Muscle layer of duodenum (tissue), 2 donors: ENCODE results near the gene USH1C.

Experiments used
- H3K27ac ChIP-seq: one replicate; pipeline ENCODE4 v1.7.0; 2013; ENCODE audit warnings: mild to moderate bottlenecking, low read length
- H3K27me3 ChIP-seq: one replicate; pipeline ENCODE4 v1.7.0; 2013; ENCODE audit warnings: low read depth, mild to moderate bottlenecking, control low read depth, low read length
- H3K36me3 ChIP-seq, 2 donors: one replicate each; pipeline ENCODE4 v1.7.0; 2013; ENCODE audit warnings: low read length in 2 of 2, control low read depth in 1 of 2, mild to moderate bottlenecking in 1 of 2; ENCODE audit not compliant: insufficient read depth in 2 of 2, control insufficient read depth in 1 of 2
- H3K4me1 ChIP-seq, 2 donors: one replicate each; pipeline ENCODE4 v1.7.0; 2013; ENCODE audit warnings: low read length in 2 of 2, mild to moderate bottlenecking in 2 of 2, control low read depth in 1 of 2, moderate library complexity in 1 of 2; ENCODE audit not compliant: insufficient read depth in 2 of 2, control insufficient read depth in 1 of 2
- H3K4me3 ChIP-seq, 2 donors: one replicate each; pipeline ENCODE4 v1.7.0; 2013; ENCODE audit warnings: low read length in 2 of 2, low read depth in 1 of 2, mild to moderate bottlenecking in 1 of 2
- H3K9me3 ChIP-seq, 2 donors: one replicate each; pipeline ENCODE4 v1.7.0; 2013; ENCODE audit warnings: low read length in 2 of 2, control low read depth in 1 of 2, mild to moderate bottlenecking in 1 of 2; ENCODE audit not compliant: control insufficient read depth in 1 of 2
- donor health status: healthy.

USH1C gene

GRCh38 chr11:17490938-17491337 is 53.3 kb downstream of the USH1C start:
- Histone ChIP-seq H3K36me3 (no peaks in the 10 kb centered on the region), H3K4me1 (no peaks in the 10 kb centered on the region), H3K27ac (no peak overlapping the region), H3K9me3 (no peaks in the 10 kb centered on the region), H3K27me3 (no peaks in the 10 kb centered on the region), H3K4me3 (no peak overlapping the region)

GRCh38 chr11:17490232-17490631 is 54.0 kb downstream of the USH1C start:
- Histone ChIP-seq H3K4me3 (no peak overlapping the region), H3K4me1 (no peaks in the 10 kb centered on the region), H3K36me3 (no peaks in the 10 kb centered on the region), H3K9me3 (no peaks in the 10 kb centered on the region), H3K27me3 (no peaks in the 10 kb centered on the region), H3K27ac (no peak overlapping the region)

- Histone ChIP-seq H3K4me3 (no peak overlapping the region), H3K27me3 (no peaks in the 10 kb centered on the region), H3K4me1 (no peaks in the 10 kb centered on the region), H3K36me3 (no peaks in the 10 kb centered on the region), H3K27ac (no peak overlapping the region), H3K9me3 (no peaks in the 10 kb centered on the region)
Measured at GRCh38 chr11:17489751-17490150, 54.5 kb downstream of the USH1C start.

- Histone ChIP-seq H3K27ac (no peak overlapping the region), H3K4me1 (no peaks in the 10 kb centered on the region), H3K9me3 (no peaks in the 10 kb centered on the region), H3K4me3 (no peak overlapping the region), H3K27me3 (no peaks in the 10 kb centered on the region), H3K36me3 (no peaks in the 10 kb centered on the region)
Measured at GRCh38 chr11:17488563-17488962, 55.7 kb downstream of the USH1C start.

- H3K4me1 ChIP-seq: no peaks in the 10 kb centered on the region
- no peak overlapping the region for H3K4me3 ChIP-seq
- no peak overlapping the region for H3K27ac ChIP-seq
- H3K36me3 ChIP-seq: no peaks in the 10 kb centered on the region
- no peaks in the 10 kb centered on the region for H3K9me3 ChIP-seq
- H3K27me3 ChIP-seq: no peaks in the 10 kb centered on the region
Measured at GRCh38 chr11:17486646-17487045, 57.6 kb downstream of the USH1C start.

GRCh38 chr11:17483505-17483904 is 60.7 kb downstream of the USH1C start:
- Histone ChIP-seq H3K27ac (no peak overlapping the region), H3K36me3 (no peaks in the 10 kb centered on the region), H3K9me3 (no peaks in the 10 kb centered on the region)

GRCh38 chr11:17481905-17482304 is 62.3 kb downstream of the USH1C start:
- H3K4me3 ChIP-seq: no peak overlapping the region
- no peaks in the 10 kb centered on the region for H3K36me3 ChIP-seq

More at GRCh38 chr11:17483505-17483904, 60.7 kb downstream of the USH1C start:
- Histone ChIP-seq H3K27me3 (no peaks in the 10 kb centered on the region), H3K4me3 (no peak overlapping the region), H3K4me1 (no peaks in the 10 kb centered on the region)

GRCh38 chr11:17479284-17480214 is 64.7 kb downstream of the USH1C start:
- Histone ChIP-seq H3K4me3 (peak overlapping the region in 1 of 2 donors; percentile 37), H3K4me1 (peaks cover 0 to 8% of the 10 kb centered on the region in 2 donors), H3K36me3 (no peaks in the 10 kb centered on the region), H3K27ac (no peak overlapping the region), H3K9me3 (no peaks in the 10 kb centered on the region), H3K27me3 (peaks cover 23% of the 10 kb centered on the region)

More at GRCh38 chr11:17481905-17482304, 62.3 kb downstream of the USH1C start:
- Histone ChIP-seq H3K27me3 (peaks cover 7% of the 10 kb centered on the region), H3K9me3 (no peaks in the 10 kb centered on the region), H3K4me1 (no peaks in the 10 kb centered on the region), H3K27ac (no peak overlapping the region)

- peaks cover 0 to 8% of the 10 kb centered on the region in 2 donors for H3K4me1 ChIP-seq
- H3K4me3 ChIP-seq: no peak overlapping the region
- H3K9me3 ChIP-seq: no peaks in the 10 kb centered on the region
- no peak overlapping the region for H3K27ac ChIP-seq
- H3K36me3 ChIP-seq: no peaks in the 10 kb centered on the region
- H3K27me3 ChIP-seq: peaks cover 27% of the 10 kb centered on the region
Measured at GRCh38 chr11:17478070-17478469, 66.1 kb downstream of the USH1C start.

- Histone ChIP-seq H3K36me3 (no peaks in the 10 kb centered on the region), H3K9me3 (no peaks in the 10 kb centered on the region), H3K4me3 (no peak overlapping the region), H3K27ac (no peak overlapping the region), H3K4me1 (peaks cover 0 to 8% of the 10 kb centered on the region in 2 donors), H3K27me3 (peaks cover 27% of the 10 kb centered on the region)
Measured at GRCh38 chr11:17477361-17477760, 66.9 kb downstream of the USH1C start.

GRCh38 chr11:17477084-17477333 is 67.2 kb downstream of the USH1C start:
- H3K36me3 ChIP-seq: no peaks in the 10 kb centered on the region
- peaks cover 27% of the 10 kb centered on the region for H3K27me3 ChIP-seq

More at GRCh38 chr11:17477084-17477333, 67.2 kb downstream of the USH1C start:
- no peaks in the 10 kb centered on the region for H3K9me3 ChIP-seq
- no peak overlapping the region for H3K27ac ChIP-seq
- no peak overlapping the region for H3K4me3 ChIP-seq
- peaks cover 0 to 8% of the 10 kb centered on the region in 2 donors for H3K4me1 ChIP-seq
